RWPE2 (cell line): ENCODE results near the gene GAPDH.
A peak's percentile ranks its signal among the peaks of the same experiment; 100 is the strongest.

Source experiments
- ATAC-seq: fragments of 200-7000 bp; cut with Tn5 transposase; 3 replicates; pipeline ENCODE4 v1.9.1; 2021; ENCODE audit warnings: low read depth
- DNase-seq: peaks from one replicate; pipeline ENCODE4 v3.0.0-alpha.2; 2020; ENCODE audit warnings: low spot score
- H3K27ac ChIP-seq: fragments of 450-650 bp; 2 replicates; pipeline ENCODE4 v1.5.1; 2017; ENCODE audit warnings: mild to moderate bottlenecking; ENCODE audit not compliant: poor library complexity, severe bottlenecking
- H3K27me3 ChIP-seq: fragments of 250-450 bp; sonication (Bioruptor Pico); 2 replicates; pipeline ENCODE4 v1.5.1; 2021; ENCODE audit warnings: mild to moderate bottlenecking, moderate library complexity; ENCODE audit not compliant: insufficient read depth, poor library complexity, severe bottlenecking
- H3K36me3 ChIP-seq: fragments of 250-450 bp; sonication (Bioruptor Pico); 2 replicates; pipeline ENCODE4 v1.5.1; 2020; ENCODE audit warnings: low read depth, mild to moderate bottlenecking, moderate library complexity
- H3K4me1 ChIP-seq: fragments of 250-450 bp; sonication (Bioruptor Pico); 2 replicates; pipeline ENCODE4 v1.5.1; 2021; ENCODE audit warnings: mild to moderate bottlenecking, moderate library complexity; ENCODE audit not compliant: insufficient read depth, poor library complexity, severe bottlenecking
- H3K4me3 ChIP-seq: fragments of 250-450 bp; sonication (Bioruptor Pico); 2 replicates; pipeline ENCODE4 v1.5.1; 2021; ENCODE audit warnings: mild to moderate bottlenecking, moderate library complexity; ENCODE audit not compliant: severe bottlenecking
- H3K9me3 ChIP-seq: fragments of 250-450 bp; sonication (Bioruptor Pico); 2 replicates; pipeline ENCODE4 v1.5.1; 2021; ENCODE audit warnings: mild to moderate bottlenecking, moderate library complexity; ENCODE audit not compliant: severe bottlenecking
- CTCF ChIP-seq: fragments of 450-650 bp; IDR thresholded peaks from one replicate; pipeline ENCODE4 v1.5.1; 2017; ENCODE audit warnings: mild to moderate bottlenecking, moderate library complexity; ENCODE audit not compliant: poor library complexity, severe bottlenecking

The GAPDH gene

GRCh38 chr12:6507102-6507998, 27.0 kb upstream of the GAPDH start:
- Histone ChIP-seq H3K9me3 (no peaks in the 10 kb centered on the region), H3K27me3 (no peaks in the 10 kb centered on the region), H3K4me3 (no peak overlapping the region), H3K27ac (peak overlapping the region; percentile 70), H3K4me1 (peaks cover 18% of the 10 kb centered on the region), H3K36me3 (peaks cover 81% of the 10 kb centered on the region)
- no peak for TF ChIP-seq CTCF
- no peak for DNase-seq
- ATAC-seq, result peak; percentile 59; the same call in 2 of the 3 replicates

GRCh38 chr12:6508087-6508486, 26.2 kb upstream of the GAPDH start:
- peaks cover 18% of the 10 kb centered on the region for H3K4me1 ChIP-seq
- peaks cover 81% of the 10 kb centered on the region for H3K36me3 ChIP-seq
- H3K27me3 ChIP-seq, result no peaks in the 10 kb centered on the region
- ATAC-seq (no peak), DNase-seq (no peak)
- H3K4me3 ChIP-seq, result no peak overlapping the region
- no peaks in the 10 kb centered on the region for H3K9me3 ChIP-seq
- H3K27ac ChIP-seq, result peak overlapping the region; percentile 70
- TF ChIP-seq CTCF, result no peak

- Histone ChIP-seq H3K36me3 (peaks cover 97% of the 10 kb centered on the region), H3K27ac (no peak overlapping the region), H3K9me3 (no peaks in the 10 kb centered on the region), H3K4me1 (no peaks in the 10 kb centered on the region), H3K4me3 (no peak overlapping the region), H3K27me3 (no peaks in the 10 kb centered on the region)
- DNase-seq (no peak), ATAC-seq (no peak)
- TF ChIP-seq CTCF, result no peak
Measured at GRCh38 chr12:6520186-6520585, 14.1 kb upstream of the GAPDH start.

- ATAC-seq (no peak), DNase-seq (no peak)
- Histone ChIP-seq H3K4me1 (no peaks in the 10 kb centered on the region), H3K27ac (no peak overlapping the region), H3K27me3 (no peaks in the 10 kb centered on the region), H3K9me3 (no peaks in the 10 kb centered on the region), H3K36me3 (peaks cover 97% of the 10 kb centered on the region), H3K4me3 (no peak overlapping the region)
- TF ChIP-seq CTCF, result no peak
Measured at GRCh38 chr12:6522193-6522592, 12.1 kb upstream of the GAPDH start.

GRCh38 chr12:6523708-6524107, 10.6 kb upstream of the GAPDH start:
- H3K27me3 ChIP-seq, result no peaks in the 10 kb centered on the region
- no peak for ATAC-seq
- no peaks in the 10 kb centered on the region for H3K4me1 ChIP-seq
- no peak overlapping the region for H3K4me3 ChIP-seq
- no peak for DNase-seq
- H3K27ac ChIP-seq, result no peak overlapping the region
- H3K9me3 ChIP-seq, result no peaks in the 10 kb centered on the region
- TF ChIP-seq CTCF, result no peak
- peaks cover 97% of the 10 kb centered on the region for H3K36me3 ChIP-seq
